Liver (tissue), 9 donors: ENCODE data around the gene CDC42EP3. TPM values are rescaled to one million over a fixed set of nuclear protein-coding genes. Genes with fewer than 3 reads are reported as not detected.

Experiments used
- DNase-seq: peaks from one replicate; pipeline ENCODE4 v3.0.0-alpha.2; 2017; ENCODE audit warnings: low spot score
- H3K27ac ChIP-seq, 2 donors: one replicate each; pipeline ENCODE4 v1.7.0; 2013; ENCODE audit warnings: inconsistent platforms in 2 of 2, low read length in 2 of 2, control low read depth in 1 of 2, low read depth in 1 of 2, mild to moderate bottlenecking in 1 of 2
- H3K27me3 ChIP-seq, 4 donors: one replicate each; pipeline versions ENCODE4 v1.6.1 to v1.7.0; 2013; ENCODE audit warnings: low read length in 3 of 4, inconsistent platforms in 1 of 4, mild to moderate bottlenecking in 1 of 4, moderate library complexity in 1 of 4; ENCODE audit not compliant: control insufficient read depth in 4 of 4, insufficient read depth in 4 of 4
- H3K36me3 ChIP-seq, 4 donors: one replicate each; pipeline versions ENCODE4 v1.6.1 to v1.7.0; 2013; ENCODE audit warnings: low read length in 3 of 4, mild to moderate bottlenecking in 3 of 4, low read depth in 1 of 4, moderate library complexity in 1 of 4; ENCODE audit not compliant: control insufficient read depth in 4 of 4, insufficient read depth in 3 of 4
- H3K4me1 ChIP-seq, 4 donors: one replicate each; pipeline versions ENCODE4 v1.6.1 to v1.7.0; 2013; ENCODE audit warnings: low read length in 3 of 4, mild to moderate bottlenecking in 3 of 4, moderate library complexity in 1 of 4; ENCODE audit not compliant: control insufficient read depth in 4 of 4, insufficient read depth in 4 of 4
- H3K4me3 ChIP-seq, 3 donors: one replicate each; pipeline versions ENCODE4 v1.6.1 to v1.7.0; 2013; ENCODE audit warnings: low read length in 3 of 3, control low read depth in 1 of 3, low read depth in 1 of 3, mild to moderate bottlenecking in 1 of 3
- H3K9ac ChIP-seq, 2 donors: one replicate each; pipeline ENCODE4 v1.7.0; 2013; ENCODE audit warnings: low read length in 2 of 2, mild to moderate bottlenecking in 2 of 2, moderate library complexity in 2 of 2, control low read depth in 1 of 2, low read depth in 1 of 2
- H3K9me3 ChIP-seq, 4 donors: one replicate each; pipeline versions ENCODE4 v1.6.1 to v1.7.0; 2013; ENCODE audit warnings: low read length in 3 of 4; ENCODE audit not compliant: control insufficient read depth in 4 of 4
- ATF3 ChIP-seq: IDR thresholded peaks from 2 replicates; pipeline ENCODE4 v1.6.1; 2016; ENCODE audit warnings: antibody characterized with exemption
- EGR1 ChIP-seq, 2 donors: IDR thresholded peaks; 2 replicates each; pipeline ENCODE4 v1.6.1; 2016 to 2018; ENCODE audit warnings: antibody characterized with exemption in 2 of 2, low read depth in 2 of 2
- FOXA1 ChIP-seq: IDR thresholded peaks from 2 replicates; pipeline ENCODE4 v1.6.1; 2016; ENCODE audit warnings: antibody characterized with exemption
- FOXA2 ChIP-seq: IDR thresholded peaks from 2 replicates; pipeline ENCODE4 v1.6.1; 2016; ENCODE audit warnings: antibody characterized with exemption
- GABPA ChIP-seq, 2 donors: IDR thresholded peaks in 1 of 2; conservative IDR thresholded peaks in 1 of 2; 2 replicates each; pipeline ENCODE4 v1.6.1; 2016; ENCODE audit warnings: antibody characterized with exemption in 2 of 2, mild to moderate bottlenecking in 1 of 2, moderate library complexity in 1 of 2
- HNF4A ChIP-seq, 2 donors: conservative IDR thresholded peaks; 2 replicates each; pipeline ENCODE4 v1.6.1; 2016; ENCODE audit warnings: antibody characterized with exemption in 2 of 2, mild to moderate bottlenecking in 2 of 2
- JUND ChIP-seq, 2 donors: IDR thresholded peaks; 2 replicates each; pipeline ENCODE4 v1.6.1; 2016; ENCODE audit warnings: antibody characterized with exemption in 2 of 2
- MAX ChIP-seq: IDR thresholded peaks from 2 replicates; pipeline ENCODE4 v1.6.1; 2016; ENCODE audit warnings: antibody characterized with exemption
- NR2F2 ChIP-seq: IDR thresholded peaks from 2 replicates; pipeline ENCODE4 v1.6.1; 2016; ENCODE audit warnings: antibody characterized with exemption
- RAD21 ChIP-seq, 2 donors: IDR thresholded peaks; 2 replicates each; pipeline ENCODE4 v1.6.1; 2016; ENCODE audit warnings: antibody characterized with exemption in 2 of 2, mild to moderate bottlenecking in 2 of 2
- REST ChIP-seq: IDR thresholded peaks from 2 replicates; pipeline ENCODE4 v1.6.1; 2016; ENCODE audit warnings: antibody characterized with exemption, mild to moderate bottlenecking
- RXRA ChIP-seq, 2 donors: IDR thresholded peaks; 2 replicates each; pipeline ENCODE4 v1.6.1; 2017 to 2018; ENCODE audit warnings: antibody characterized with exemption in 2 of 2, mild to moderate bottlenecking in 1 of 2
- SP1 ChIP-seq: IDR thresholded peaks from 2 replicates; pipeline ENCODE4 v1.6.1; 2018; ENCODE audit warnings: antibody characterized with exemption, mild to moderate bottlenecking
- TAF1 ChIP-seq: conservative IDR thresholded peaks from 2 replicates; pipeline ENCODE4 v1.6.1; 2016; ENCODE audit warnings: antibody characterized with exemption, mild to moderate bottlenecking
- YY1 ChIP-seq: IDR thresholded peaks from 2 replicates; pipeline ENCODE4 v1.6.1; 2016; ENCODE audit warnings: antibody characterized with exemption, mild to moderate bottlenecking
- ZBTB33 ChIP-seq: IDR thresholded peaks from 2 replicates; pipeline ENCODE4 v1.6.1; 2016; ENCODE audit warnings: antibody characterized with exemption
- WGBS: extraction: QIAGEN DNeasy Blood & Tissue Kit; methylation state at CpG from one replicate; pipeline ENCODE4 v1.1.7; 2013; 5-methylcytosine and 5-hydroxymethylcytosine counted together
- polyA plus RNA-seq, 2 donors: library from polyadenylated mRNA; stranded (reverse) in 1 of 2; unstranded in 1 of 2; fragments of 200-250 nt in 1 of 2; fragments of >200 nt in 1 of 2; fragmentation: Nextera tagmentation in 1 of 2; extraction: Ambion mirVana in 1 of 2; gene quantifications; one replicate each; pipeline versions ENCODE4 v1.2.1 to v1.2.3, GENCODE V29; 2013 to 2015
- total RNA-seq, 2 donors: library from RNA; depleted of rRNA; stranded (reverse); fragments of >200 nt; gene quantifications; one replicate each; pipeline ENCODE4 v1.2.3, GENCODE V29; 2014
- donor health status: healthy.
- donor health status: healthy.
- donor health status: healthy.
- donor health status: healthy.
- donor health status: healthy.

The CDC42EP3 gene
- total and polyA plus RNA-seq, 4 donors, result 2.5 to 4.1 (median 3.3) TPM

GRCh38 chr2:37631292-37631691, 40.1 kb downstream of the CDC42EP3 start:
- Histone ChIP-seq H3K27me3 (no peaks in the 10 kb centered on the region), H3K9ac (no peak overlapping the region), H3K9me3 (no peaks in the 10 kb centered on the region), H3K4me1 (no peaks in the 10 kb centered on the region), H3K4me3 (no peak overlapping the region), H3K36me3 (peaks cover 0 to 4% (median 0%) of the 10 kb centered on the region in 4 donors), H3K27ac (no peak overlapping the region)
- WGBS, result 93% methylated on average over 2 of the region's 2 CpGs
- TF ChIP-seq FOXA1 (no peak), ZBTB33 (no peak), YY1 (no peak), JUND (IDR thresholded peaks at IDR 0.05) (no peak), TAF1 (no peak), SP1 (no peak), REST (no peak), MAX (no peak), EGR1 (IDR thresholded peaks at IDR 0.05; ENCODE audit: low read depth in 2 of 2) (no peak), GABPA (IDR thresholded peaks at IDR 0.05 in 1 of 2, conservative IDR thresholded peaks at IDR 0.05 in 1 of 2) (no peak), RAD21 (IDR thresholded peaks at IDR 0.05) (no peak), FOXA2 (no peak)
- DNase-seq, result no peak

GRCh38 chr2:37630776-37631175, 40.7 kb downstream of the CDC42EP3 start:
- no peak for TF ChIP-seq JUND (IDR thresholded peaks at IDR 0.05)
- no peak for TF ChIP-seq EGR1 (IDR thresholded peaks at IDR 0.05; ENCODE audit: low read depth in 2 of 2)
- TF ChIP-seq HNF4A (conservative IDR thresholded peaks at IDR 0.05), result no peak
- Histone ChIP-seq H3K27ac (no peak overlapping the region), H3K36me3 (peaks cover 0 to 4% (median 0%) of the 10 kb centered on the region in 4 donors), H3K27me3 (no peaks in the 10 kb centered on the region), H3K4me3 (no peak overlapping the region), H3K4me1 (no peaks in the 10 kb centered on the region), H3K9ac (no peak overlapping the region), H3K9me3 (no peaks in the 10 kb centered on the region)
- no peak for DNase-seq
- 73% methylated on average over 4 of the region's 4 CpGs for WGBS

GRCh38 chr2:37630301-37630700, 41.1 kb downstream of the CDC42EP3 start:
- no peak overlapping the region for H3K9ac ChIP-seq
- no peak for DNase-seq
- WGBS, result 97% methylated on average over 1 of the region's 1 CpG
- no peaks in the 10 kb centered on the region for H3K27me3 ChIP-seq
- no peaks in the 10 kb centered on the region for H3K9me3 ChIP-seq
- H3K4me3 ChIP-seq, result no peak overlapping the region
- H3K36me3 ChIP-seq, result peaks cover 0 to 4% (median 0%) of the 10 kb centered on the region in 4 donors
- H3K4me1 ChIP-seq, result no peaks in the 10 kb centered on the region
- no peak overlapping the region for H3K27ac ChIP-seq
- TF ChIP-seq HNF4A (conservative IDR thresholded peaks at IDR 0.05) (no peak), FOXA1 (no peak), RXRA (IDR thresholded peaks at IDR 0.05) (no peak), ZBTB33 (no peak), SP1 (no peak), NR2F2 (no peak), MAX (no peak), ATF3 (no peak), REST (no peak), RAD21 (IDR thresholded peaks at IDR 0.05) (no peak)
